Measurements from ENCODE around the gene DCP1B.

DNA sequence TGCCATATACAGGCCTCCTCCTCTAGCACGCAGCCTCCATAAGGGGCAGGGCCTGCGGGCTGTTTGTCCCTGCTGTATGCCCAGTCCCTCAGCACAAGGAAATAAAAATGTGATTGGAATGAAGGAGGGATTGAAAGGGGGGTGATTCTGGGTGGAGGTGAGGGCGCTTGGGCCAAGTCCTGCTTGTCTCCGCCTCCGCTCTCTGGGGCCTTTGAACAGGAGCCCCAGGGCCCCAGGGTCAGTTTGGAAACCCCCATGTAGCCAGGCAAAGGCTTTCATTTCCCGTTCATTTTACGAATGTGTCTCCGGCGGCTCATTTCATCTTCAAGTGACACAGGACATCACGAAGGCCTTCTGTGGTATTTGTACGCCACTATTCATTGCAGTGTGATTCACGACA lies 81.3 kb downstream of the DCP1B start:
- TF ChIP-seq, protein P1, sequence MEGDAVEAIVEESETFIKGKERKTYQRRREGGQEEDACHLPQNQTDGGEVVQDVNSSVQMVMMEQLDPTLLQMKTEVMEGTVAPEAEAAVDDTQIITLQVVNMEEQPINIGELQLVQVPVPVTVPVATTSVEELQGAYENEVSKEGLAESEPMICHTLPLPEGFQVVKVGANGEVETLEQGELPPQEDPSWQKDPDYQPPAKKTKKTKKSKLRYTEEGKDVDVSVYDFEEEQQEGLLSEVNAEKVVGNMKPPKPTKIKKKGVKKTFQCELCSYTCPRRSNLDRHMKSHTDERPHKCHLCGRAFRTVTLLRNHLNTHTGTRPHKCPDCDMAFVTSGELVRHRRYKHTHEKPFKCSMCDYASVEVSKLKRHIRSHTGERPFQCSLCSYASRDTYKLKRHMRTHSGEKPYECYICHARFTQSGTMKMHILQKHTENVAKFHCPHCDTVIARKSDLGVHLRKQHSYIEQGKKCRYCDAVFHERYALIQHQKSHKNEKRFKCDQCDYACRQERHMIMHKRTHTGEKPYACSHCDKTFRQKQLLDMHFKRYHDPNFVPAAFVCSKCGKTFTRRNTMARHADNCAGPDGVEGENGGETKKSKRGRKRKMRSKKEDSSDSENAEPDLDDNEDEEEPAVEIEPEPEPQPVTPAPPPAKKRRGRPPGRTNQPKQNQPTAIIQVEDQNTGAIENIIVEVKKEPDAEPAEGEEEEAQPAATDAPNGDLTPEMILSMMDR (IDR thresholded peaks at IDR 0.05): no peak
- no peak for TF ChIP-seq EZH2 (IDR thresholded peaks at IDR 0.05; ENCODE audit: borderline replicate concordance, insufficient read depth, low read depth, low read length, poor library complexity, severe bottlenecking)
